PFSK-1 (cell line): ENCODE measurements around the gene OXCT2.

Experiments used
- FOXP2 ChIP-seq: optimal IDR thresholded peaks from 2 replicates; pipeline ENCODE3; 2011; ENCODE audit warnings: borderline replicate concordance, control low read depth, inconsistent platforms; ENCODE audit not compliant: insufficient read depth; ENCODE audit errors: extremely low read length, extremely low read depth
- POLR2AphosphoS5 ChIP-seq: IDR thresholded peaks from 2 replicates; pipeline ENCODE4 v1.6.1; 2012; ENCODE audit warnings: low read depth, mild to moderate bottlenecking, control low read depth, low read length, moderate library complexity
- SIN3A ChIP-seq: IDR thresholded peaks from 2 replicates; pipeline ENCODE4 v1.6.1; 2012; ENCODE audit warnings: mild to moderate bottlenecking, low read length, moderate library complexity, borderline replicate concordance; ENCODE audit not compliant: insufficient read depth
- TAF1 ChIP-seq: IDR thresholded peaks from 2 replicates; pipeline ENCODE4 v1.6.1; 2012; ENCODE audit warnings: low read length, control low read depth, borderline replicate concordance; ENCODE audit not compliant: insufficient read depth
- TF ChIP-seq, protein P1 (sequence below), 2 experiments: IDR thresholded peaks; 2 replicates each; pipeline versions ENCODE4 v1.6.1 to v1.8.0; 2011 to 2012; ENCODE audit warnings: low read depth in 2 of 2, low read length in 2 of 2, control low read depth in 1 of 2, inconsistent platforms in 1 of 2, mild to moderate bottlenecking in 1 of 2, moderate library complexity in 1 of 2; ENCODE audit not compliant: insufficient read depth in 1 of 2

OXCT2 gene

DNA sequence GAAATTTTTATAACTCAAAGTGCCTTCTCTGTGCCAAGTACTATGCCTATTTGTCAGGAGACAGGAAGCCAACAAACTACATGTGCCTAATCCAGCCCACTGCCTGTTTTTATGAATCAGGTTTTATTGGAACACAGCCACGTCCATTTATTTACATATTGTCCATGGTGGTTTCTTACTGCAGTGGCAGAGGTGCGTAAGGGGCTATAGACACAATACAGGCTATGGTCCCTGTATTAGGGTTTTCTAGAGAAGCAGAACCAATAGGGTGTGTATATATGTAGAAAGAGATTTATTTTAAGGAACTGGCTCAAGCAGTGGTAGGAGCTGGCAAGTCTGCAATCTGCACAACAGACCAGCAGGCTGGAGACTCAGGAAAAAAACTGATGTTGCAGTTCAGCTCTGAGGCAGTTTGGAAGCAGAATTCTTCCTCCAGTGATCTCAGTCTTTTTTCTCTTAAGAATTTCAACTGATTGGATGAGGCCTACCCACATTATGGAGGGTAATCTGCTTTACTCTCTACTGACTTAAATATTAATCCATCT lies 17.1 kb downstream of the OXCT2 start:
- no peak for TF ChIP-seq SIN3A
- no peak for TF ChIP-seq FOXP2
- TF ChIP-seq, protein P1, sequence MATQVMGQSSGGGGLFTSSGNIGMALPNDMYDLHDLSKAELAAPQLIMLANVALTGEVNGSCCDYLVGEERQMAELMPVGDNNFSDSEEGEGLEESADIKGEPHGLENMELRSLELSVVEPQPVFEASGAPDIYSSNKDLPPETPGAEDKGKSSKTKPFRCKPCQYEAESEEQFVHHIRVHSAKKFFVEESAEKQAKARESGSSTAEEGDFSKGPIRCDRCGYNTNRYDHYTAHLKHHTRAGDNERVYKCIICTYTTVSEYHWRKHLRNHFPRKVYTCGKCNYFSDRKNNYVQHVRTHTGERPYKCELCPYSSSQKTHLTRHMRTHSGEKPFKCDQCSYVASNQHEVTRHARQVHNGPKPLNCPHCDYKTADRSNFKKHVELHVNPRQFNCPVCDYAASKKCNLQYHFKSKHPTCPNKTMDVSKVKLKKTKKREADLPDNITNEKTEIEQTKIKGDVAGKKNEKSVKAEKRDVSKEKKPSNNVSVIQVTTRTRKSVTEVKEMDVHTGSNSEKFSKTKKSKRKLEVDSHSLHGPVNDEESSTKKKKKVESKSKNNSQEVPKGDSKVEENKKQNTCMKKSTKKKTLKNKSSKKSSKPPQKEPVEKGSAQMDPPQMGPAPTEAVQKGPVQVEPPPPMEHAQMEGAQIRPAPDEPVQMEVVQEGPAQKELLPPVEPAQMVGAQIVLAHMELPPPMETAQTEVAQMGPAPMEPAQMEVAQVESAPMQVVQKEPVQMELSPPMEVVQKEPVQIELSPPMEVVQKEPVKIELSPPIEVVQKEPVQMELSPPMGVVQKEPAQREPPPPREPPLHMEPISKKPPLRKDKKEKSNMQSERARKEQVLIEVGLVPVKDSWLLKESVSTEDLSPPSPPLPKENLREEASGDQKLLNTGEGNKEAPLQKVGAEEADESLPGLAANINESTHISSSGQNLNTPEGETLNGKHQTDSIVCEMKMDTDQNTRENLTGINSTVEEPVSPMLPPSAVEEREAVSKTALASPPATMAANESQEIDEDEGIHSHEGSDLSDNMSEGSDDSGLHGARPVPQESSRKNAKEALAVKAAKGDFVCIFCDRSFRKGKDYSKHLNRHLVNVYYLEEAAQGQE (IDR thresholded peaks at IDR 0.05; ENCODE audit: insufficient read depth in 1 of 2, low read depth in 2 of 2, low read length in 2 of 2): no peak
- no peak for TF ChIP-seq TAF1
- no peak for TF ChIP-seq POLR2AphosphoS5

DNA sequence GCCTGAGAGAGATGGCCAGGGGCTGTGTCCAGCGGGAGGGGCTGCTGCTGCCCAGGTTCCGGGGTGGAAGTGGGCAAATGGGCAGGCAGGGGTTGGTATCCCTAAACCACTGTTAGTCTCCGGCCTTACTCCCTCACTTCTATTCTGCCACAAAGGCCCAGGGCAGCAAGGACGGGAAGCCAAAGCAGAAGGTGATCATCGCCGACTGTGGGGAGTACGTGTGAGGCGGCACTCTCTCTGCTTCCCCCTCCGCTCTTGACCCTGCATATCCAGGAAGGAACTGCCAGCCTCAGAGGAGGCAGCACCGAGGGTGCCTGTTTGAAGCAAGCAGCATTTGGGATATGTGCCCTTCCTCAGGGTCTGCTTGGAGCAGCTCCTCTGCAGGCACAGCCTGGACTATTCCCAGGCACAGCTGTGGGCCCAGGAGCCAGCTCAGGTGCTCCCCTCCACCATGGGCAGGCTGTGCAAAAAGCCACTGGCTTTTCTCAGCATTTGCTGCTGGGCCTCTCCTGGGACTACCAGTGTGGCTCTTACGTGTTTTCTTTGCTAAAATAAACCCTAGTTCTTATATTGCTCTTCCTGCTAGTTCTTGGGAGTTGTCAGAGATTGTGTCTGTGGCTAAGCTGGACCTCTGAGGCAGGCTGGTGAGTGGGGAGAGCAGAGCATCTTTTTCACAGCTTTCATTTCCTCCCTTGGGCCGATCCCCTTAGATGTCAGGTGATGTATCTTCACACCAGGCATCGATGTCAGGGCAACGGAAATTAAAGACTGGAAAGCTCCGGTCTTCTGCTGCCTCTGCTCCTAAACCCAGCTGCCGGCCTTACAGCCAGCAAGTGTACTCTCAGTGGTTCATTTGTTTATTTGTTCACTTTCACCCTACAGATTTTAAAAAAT lies 17.8 kb downstream of the OXCT2 start:
- TF ChIP-seq FOXP2 (no peak), SIN3A (no peak), TAF1 (no peak), POLR2AphosphoS5 (no peak)
- TF ChIP-seq, protein P1 (IDR thresholded peaks at IDR 0.05; ENCODE audit: insufficient read depth in 1 of 2, low read depth in 2 of 2, low read length in 2 of 2): no peak

DNA sequence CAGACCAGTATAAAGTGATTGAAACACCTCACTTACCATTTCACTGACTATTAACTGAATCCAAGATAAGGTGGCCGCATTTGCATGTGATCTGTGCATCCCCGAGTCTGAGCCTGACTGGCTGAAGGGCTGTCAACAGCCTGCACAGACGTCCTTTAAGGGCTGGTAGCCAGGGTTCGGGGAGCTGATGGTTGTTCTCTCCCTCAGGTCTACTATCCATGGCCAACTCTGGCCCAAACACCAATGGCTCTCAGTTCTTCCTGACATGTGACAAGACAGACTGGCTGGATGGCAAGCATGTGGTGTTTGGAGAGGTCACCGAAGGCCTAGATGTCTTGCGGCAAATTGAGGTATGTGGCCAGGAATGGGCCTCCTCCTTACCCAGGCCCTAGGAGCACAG lies 18.4 kb downstream of the OXCT2 start:
- TF ChIP-seq FOXP2 (no peak), SIN3A (no peak), POLR2AphosphoS5 (no peak), TAF1 (no peak)
- TF ChIP-seq, protein P1 (IDR thresholded peaks at IDR 0.05; ENCODE audit: insufficient read depth in 1 of 2, low read depth in 2 of 2, low read length in 2 of 2): no peak

DNA sequence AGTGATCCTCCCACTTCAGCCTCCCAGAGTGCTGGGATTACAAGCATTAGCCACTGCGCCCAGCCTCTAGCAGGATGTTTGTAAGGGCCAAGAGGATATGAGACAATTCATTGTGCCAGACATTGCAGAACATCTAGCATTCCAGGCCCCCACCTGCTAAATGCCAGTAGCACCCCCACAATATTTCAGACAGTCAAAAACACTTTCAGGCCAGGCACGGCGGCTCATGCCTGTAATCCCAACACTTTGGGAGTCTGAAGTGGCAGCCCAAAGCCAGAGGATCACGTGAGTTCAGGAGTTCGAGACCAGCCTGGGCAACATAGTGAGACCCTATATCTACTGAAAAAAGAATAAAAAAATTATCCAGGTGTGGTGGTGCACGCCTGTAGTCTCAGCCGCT lies 19.6 kb downstream of the OXCT2 start:
- TF ChIP-seq SIN3A: no peak
- TF ChIP-seq POLR2AphosphoS5: no peak
- no peak for TF ChIP-seq FOXP2
- TF ChIP-seq, protein P1 (IDR thresholded peaks at IDR 0.05; ENCODE audit: insufficient read depth in 1 of 2, low read depth in 2 of 2, low read length in 2 of 2): no peak
- no peak for TF ChIP-seq TAF1
